Stimulated activated CD4-positive, alpha-beta T cell treated with anti-CD3 and anti-CD28 coated beads, TNF-alpha, amount 100 ng/mL, for 1 hour (primary cell): ENCODE results near the gene FAM83D.
"Not testable (repeated sequence)": the region's sequence is repeated elsewhere in the genome, so short reads cannot be mapped to it uniquely, and the experiment has no call there.

Source experiments
- DNase-seq, 3 donors: peaks; one replicate each; pipeline ENCODE4 v3.0.0-alpha.2; 2020; ENCODE audit warnings: low read depth in 3 of 3, low spot score in 1 of 3

The FAM83D gene

DNA sequence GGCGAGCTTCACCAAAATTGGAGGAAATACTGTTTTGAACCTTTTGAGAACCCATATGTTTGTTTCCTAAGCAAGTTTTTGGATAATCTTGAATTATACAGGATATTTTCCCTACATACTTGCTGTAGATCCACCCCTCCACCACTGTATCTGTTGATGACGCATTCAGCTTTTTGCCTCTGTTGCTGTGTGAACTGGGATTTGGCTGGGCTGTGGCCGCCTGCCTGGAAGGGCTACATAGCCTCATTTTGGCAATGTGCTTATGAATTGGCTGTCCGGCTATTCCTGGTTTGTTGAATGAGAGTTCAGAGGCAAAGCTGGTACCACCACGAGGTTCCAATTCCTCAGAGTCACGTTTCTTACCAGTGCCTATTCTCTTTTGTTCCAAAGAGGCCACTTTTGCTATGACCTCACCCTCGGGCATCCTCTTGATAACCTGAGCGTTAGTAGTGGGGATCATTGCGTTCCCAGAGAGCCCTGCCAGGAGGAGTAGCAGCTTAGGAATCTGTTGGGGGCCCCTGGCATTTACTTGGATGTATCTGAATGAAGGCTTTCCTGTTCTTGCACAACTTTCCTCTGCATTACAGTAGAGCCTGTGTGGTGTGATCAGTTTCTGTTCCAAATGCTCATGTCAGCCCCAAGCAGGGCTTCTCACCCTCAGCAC lies 6.4 kb downstream of the FAM83D start:
- DNase-seq, result no peak

DNA sequence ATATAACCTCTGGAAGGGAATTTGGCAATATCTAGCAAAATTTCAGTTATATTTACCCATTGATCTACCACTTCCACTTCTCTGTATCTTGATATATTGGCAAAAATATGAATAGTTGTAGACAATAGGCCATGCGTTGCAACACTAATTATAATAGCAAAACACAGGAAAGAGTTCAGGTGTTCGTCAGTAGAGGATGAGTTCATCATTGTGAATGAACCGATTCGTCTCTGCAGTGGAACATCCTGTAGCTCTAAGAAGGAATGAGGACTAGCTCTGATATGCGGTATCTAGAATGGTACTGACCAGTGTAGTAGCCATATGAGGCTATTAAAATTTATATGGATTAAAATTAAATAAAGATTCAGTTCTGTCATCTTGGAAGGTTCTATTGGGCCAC lies 8.3 kb downstream of the FAM83D start:
- DNase-seq, result no peak

DNA sequence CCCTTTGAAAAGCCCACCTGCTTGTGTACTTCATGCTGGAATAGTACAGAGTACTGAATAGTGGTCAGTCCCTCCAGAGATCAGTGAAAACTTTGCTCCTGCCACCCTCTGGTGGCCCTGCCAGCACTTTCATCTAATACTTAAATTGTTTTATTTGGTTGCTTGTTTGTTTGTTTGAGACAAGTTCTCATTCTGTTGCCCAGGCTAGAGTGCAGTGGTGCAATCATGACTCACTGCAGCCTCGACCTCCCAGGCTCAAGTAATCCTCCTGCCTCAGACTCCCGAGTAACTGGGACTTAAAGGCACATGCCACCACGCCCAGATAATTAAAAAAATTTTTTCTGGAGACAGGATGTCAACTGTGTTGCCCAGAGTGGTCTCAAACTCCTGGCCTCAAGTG lies 9.1 kb downstream of the FAM83D start:
- no peak for DNase-seq

DNA sequence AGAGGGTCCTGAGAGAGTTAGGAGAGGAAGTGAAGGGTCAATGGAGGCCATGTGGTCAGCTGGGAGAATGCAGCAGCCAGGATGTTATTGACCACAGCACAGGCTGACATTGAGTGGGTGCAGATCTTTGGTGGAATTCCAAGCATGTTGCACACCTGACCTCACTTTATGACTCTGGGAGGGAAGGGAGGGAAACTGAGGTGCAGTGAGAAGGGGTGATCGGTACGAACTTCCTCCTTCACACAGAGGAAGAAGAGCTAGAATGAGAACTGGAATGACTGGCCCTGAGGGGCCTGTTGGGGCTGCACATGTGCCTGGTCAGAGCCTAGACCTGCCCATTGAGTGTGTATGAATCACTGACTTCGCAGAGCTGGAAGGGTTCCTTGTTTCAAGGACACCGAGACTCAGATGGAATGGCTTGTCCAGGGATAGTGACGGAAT lies 9.8 kb downstream of the FAM83D start:
- DNase-seq, result no peak

DNA sequence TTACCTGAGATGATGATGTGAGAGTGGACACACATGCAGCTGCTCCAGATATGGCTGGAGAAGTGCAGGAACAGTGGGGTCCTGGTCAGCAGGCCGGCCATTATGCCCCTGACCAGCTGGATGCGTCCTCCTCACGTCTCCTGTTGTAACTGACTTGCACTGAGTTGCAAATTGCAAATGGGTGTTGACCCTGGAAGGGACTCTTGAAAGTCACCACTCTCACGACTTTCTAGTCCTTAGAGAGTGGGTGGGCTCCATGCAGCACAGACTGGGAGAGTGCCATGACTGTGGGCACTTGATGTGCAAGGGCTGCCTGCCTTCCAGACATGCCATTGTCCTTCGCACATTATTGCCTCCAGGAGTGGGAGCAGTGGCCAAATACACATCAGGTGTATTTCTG lies 10.8 kb downstream of the FAM83D start:
- DNase-seq, result no peak

DNA sequence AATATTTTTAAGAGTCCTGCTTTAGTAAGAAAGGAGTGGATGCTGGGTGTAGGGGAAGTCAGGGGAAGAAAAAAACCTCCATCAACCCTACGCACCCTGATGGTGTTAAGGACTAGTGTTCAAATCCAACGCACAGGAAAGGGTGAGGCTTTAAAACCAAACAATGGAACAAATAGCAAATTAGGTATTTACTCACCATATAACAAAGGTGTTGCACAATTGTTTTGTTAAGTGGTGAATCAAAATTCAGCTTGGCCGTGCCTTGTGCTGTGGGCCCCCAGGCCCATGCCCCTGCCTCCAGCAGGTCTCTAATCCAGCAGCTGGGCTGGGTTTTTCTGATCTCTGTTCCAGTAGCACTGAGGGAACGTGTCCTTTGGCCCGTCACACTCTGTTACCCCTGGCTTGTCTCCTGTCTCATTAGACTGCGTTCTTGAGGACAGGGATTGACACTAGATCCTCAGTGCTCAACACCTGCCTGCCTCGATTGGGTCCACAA lies 11.8 kb downstream of the FAM83D start:
- no peak for DNase-seq

DNA sequence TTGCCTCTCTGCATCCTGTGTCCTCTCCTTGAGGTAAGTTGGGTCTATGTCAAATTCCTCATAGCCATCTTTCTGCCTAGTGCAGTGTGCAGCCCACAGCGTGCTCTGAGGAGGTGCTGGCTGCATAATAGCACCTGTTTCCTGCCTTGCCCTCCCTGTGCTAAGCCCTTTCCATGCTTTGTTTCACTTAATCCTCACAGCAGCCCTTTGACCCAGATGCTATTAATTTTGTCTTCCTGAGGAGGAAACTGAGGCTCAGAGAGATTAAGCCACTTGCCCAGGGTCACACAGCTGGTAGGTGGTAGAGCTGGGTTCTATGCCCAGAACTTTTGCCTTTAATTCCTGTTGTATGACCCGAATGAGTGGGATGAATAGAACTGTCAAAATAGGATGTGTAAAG lies 13.5 kb downstream of the FAM83D start:
- no peak for DNase-seq

DNA sequence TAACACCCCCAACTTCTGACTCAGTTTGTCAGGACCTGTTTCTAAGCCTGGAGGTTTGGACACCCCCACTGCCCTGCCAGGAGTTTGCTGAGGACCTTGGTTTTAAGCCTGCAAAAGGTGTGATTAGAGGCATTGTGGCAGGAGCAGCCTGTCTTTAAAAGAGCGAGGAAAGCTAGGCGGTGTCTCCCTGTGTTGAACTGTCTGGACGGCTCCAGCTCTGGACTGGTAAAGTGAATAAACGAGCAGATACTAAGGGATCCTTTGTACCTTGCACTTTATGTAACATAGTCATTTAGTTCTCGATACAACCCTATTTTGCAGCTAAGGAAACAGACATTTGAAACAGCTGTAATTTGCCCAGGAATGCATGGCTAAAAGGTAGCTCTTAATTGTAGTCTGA lies 14.4 kb downstream of the FAM83D start:
- no peak for DNase-seq

DNA sequence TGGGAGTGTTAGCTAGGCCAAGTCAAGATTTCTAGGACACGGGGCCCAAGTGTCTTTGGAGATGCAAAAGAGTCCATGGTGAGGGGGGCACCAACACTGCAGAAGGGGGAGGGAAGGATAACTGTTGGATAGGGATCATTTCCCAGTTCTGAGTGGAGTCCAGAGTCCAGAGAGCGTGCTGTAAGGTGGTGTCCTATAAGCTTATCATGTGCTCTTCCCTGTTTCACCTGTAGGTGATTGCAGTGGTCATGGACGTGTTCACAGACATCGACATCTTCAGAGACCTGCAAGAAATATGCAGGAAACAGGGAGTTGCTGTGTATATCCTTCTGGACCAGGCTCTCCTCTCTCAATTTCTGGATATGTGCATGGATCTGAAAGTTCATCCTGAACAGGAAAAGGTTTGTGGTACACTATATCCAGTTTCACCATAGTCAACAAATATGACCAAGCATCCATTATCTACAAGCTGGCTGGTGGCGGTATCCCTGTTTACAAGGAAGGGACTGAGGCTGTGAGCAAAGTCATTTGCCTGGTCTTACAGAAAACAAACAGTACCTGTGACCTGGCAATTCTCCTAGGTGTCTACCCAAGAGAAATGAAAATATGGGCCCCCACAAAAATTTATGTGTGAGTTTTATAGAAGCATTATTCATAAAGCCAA lies 15.6 kb downstream of the FAM83D start:
- no peak for DNase-seq

DNA sequence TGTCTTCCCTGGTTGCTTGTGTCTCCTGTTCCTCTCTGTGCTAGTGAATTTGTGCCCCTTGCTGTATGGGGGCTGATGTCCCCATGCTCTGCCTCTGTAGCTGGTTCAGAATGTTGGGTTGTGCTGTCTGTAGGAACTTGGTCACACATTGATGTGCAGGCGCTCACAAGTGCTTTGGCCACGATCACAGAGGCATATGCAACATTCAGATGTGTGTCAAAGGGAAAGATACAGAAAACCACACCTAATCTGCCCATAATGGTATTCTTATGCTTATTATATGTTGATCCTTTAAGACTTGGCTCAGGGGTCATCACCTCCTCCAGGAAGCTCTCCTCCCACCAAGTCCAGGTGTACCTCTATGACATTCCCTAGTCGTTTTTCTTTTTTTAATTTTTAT lies 18.8 kb downstream of the FAM83D start:
- no peak for DNase-seq

DNA sequence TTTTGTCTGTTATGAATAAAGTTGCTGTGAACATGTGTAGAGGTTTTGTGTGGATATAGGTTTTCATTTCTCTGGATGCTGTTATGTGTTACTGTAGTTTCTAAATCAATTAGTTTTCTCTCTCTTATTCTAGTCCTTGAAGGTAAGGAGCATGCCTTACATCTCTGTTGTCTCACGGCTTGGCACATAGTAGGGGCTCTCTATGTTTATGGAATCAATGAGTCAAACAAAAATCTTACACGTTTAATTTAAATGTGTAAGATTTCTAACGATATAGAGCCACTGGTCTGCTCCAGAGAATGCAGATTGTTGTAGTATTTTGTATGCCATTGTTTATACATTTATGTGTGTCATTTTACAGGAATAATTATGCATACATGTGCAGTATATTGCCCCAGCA lies 20.6 kb downstream of the FAM83D start:
- DNase-seq, result no peak

DNA sequence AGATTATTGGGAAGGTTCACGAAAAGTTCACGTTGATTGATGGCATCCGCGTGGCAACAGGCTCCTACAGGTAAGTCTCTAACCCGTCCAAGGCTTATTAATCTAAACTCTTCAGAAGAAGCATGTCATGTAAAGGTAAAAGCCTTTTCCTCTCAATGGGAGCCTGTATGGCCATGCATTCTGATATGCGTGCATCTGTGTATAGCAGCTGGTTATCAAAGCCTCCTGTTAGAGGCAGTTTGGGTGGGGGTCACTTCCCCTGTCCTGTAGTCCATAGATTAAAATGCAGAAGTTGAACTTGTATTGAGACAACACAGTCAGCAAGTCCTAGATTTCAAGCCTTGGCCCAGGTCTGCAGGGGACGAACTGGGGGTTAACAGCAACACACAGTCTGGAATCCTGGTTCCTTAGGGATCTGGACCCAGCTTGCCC lies 21.7 kb downstream of the FAM83D start:
- DNase-seq, result no peak

DNA sequence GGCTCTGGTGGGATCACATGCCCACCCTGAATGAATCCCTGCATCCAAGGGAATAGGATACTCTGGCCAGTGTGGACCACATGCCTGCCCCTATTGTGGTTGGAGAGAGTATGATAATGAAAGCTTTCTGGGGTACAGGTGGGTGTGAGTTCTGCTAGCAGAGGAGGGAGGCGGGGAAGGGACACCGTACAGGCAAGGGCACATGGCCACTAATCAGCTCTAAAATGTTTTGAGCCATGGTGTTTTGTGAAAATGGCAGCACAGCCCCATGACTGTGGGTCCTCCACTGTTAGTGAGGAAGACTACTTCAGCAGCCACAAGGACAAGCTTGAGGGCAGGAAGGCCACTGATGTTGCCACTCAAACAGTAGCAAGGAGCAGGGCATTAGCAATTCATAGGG lies 24.0 kb downstream of the FAM83D start:
- no peak for DNase-seq

DNA sequence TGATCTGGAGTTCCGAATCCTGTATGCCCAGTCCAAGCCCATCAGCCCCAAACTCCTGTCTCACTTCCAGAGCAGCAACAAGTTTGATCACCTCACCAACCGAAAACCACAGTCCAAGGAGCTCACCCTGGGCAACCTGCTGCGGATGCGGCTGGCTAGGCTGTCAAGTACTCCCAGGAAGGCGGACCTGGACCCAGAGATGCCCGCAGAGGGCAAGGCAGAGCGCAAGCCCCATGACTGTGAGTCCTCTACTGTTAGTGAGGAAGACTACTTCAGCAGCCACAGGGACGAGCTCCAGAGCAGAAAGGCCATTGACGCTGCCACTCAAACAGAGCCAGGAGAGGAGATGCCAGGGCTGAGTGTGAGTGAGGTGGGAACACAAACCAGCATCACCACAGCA lies 25.4 kb downstream of the FAM83D start:
- no peak for DNase-seq

DNA sequence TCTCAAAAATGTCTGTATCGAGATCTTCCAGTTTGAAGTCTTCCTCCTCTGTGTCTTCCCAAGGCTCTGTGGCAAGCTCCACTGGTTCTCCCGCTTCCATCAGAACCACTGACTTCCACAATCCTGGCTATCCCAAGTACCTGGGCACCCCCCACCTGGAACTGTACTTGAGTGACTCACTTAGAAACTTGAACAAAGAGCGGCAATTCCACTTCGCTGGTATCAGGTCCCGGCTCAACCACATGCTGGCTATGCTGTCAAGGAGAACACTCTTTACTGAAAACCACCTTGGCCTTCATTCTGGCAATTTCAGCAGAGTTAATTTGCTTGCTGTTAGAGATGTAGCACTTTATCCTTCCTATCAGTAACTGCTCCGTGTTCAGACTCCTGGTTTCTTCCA lies 25.9 kb downstream of the FAM83D start:
- DNase-seq, result no peak

DNA sequence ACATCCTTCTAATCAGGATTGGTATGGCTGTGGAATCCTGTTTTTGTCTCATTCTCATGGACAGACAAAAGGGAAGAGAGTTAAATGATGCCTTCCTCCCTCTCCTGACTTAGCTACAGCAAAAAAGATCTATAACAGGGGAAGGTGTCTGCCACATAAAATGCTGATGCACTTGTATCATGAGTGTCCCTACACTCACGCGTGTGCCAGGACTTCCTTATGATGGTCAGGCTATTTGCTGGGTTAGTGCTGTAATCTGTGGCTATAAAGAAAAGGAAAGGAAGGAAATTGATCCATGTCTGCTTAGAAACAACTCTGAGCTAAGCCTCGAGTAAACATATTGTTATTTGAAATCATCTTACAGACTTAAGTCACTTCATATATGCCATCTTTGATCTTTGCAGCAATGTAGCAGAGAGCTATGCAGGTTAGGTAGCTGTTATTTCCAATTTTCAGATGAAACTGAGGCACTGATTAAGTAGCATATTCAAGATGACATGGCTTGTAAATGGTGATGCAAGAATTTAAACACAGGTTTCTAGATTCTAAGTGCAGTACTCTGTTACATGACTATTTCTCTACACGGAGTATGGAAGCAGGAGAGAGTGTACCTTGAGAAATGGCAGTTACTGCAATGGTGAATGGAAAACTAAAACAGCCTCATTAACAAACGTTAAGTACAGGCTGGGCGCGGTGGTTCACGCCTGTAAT lies 27.6 kb downstream of the FAM83D start:
- no peak for DNase-seq

DNA sequence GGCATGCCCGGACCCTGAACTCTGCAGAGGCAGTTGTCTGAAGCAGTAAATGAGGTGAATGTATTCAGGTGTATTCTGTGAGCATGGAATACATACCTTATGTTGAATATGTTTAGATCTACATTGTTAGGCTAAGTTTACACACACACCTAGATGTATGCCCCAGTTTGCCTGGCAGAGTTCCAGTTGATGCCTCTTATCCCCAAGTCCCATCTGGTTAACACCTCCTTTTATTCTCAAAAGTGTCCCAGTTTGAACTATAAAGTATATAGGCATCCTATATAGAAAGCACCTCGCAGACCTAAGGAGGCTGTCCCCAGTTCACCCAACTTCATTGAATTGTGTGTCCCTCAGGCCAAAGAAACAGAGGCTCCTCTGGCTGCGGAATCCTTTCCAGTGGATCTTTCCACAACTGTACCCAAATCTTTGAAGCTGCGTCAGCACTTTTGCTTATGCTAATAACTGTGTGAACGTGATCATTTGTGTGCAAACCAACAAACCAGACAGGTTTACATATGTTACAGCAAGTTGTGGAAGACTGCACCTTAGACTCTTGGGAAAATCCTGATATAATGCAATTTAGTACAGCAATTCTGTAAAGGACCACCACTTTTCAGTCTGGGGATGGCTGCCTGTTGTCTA lies 31.1 kb downstream of the FAM83D start:
- DNase-seq, result no peak

DNA sequence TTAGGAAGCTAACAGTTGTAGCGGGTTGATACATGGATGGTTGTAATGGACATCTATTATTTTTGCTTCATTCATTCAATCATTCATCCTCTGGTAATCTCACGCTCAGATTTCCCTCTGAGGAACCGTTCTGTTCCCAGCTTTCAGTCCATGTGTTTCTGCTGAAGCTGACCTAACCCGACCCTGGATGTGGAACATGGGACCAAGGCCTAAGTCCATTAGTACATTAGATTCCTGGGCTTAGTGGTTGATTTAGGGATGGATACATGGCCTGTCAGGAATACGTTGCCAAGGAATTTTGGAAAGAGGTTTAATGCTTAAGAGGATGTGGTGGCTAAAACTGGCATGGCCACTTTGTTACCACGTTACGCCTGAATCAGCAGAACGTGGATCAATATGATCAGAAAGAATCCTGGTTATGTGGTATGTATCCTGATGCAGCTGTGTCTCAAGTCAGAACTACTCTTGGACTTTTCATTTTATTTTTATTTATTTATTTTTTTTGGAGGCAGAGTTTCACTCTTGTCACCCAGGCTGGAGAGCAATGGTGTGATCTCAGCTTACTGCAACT lies 31.8 kb downstream of the FAM83D start:
- DNase-seq, result no peak

DNA sequence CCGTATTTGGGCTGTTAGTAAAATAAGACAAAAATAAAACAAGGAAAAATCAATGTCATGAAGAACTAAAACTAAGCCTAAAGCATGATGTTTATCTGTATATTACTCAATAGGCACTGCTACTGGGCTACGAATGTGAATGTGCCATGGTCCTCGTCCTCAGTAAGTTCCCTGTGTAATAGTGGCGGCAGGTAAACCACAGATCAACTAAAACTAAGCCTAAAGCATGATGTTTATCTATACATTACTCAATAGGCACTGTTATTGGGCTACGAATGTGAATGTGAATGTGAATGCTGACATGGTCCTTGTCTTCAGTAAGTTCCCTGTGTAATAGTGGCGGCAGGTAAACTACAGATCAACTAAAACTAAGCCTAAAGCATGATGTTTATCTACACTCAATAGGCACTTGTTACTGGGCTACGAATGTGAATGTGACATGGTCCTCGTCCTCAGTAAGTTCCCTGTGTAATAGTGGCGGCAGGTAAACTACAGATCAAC lies 34.0 kb downstream of the FAM83D start:
- DNase-seq, result not testable (repeated sequence)

DNA sequence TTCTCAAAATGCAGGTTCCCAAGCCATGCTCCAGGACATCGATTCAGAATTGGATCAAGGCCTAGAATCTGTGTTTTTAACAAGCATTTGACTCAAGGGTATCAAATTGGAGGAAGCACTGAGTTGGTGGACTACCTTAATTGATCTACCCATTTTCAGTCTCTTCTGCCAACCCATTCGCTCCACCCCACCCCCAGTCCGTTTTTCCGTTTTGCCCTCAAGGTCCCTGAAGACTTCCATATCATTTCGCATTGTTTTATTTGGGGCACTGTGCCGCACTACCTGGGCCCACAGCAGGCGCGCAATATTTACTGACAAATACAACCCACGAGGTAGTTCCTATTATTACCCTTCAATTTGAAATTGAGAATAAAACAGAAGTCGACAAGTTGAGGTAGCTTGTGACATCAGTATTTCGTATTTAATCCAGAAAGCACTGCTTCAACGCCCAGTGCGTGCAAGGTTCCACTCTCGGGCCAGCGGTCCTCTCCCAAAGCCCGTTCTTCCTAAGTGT lies 35.4 kb downstream of the FAM83D start:
- DNase-seq, result peak in 1 of 3 donors; percentile 17
